Lower leg skin (tissue), 3 donors: ENCODE measurements around the gene GSTT2B.

ENCODE experiments used
- CTCF ChIP-seq, 3 donors: fragments of 450-650 bp; IDR thresholded peaks; one replicate each; pipeline ENCODE4 v1.5.1; 2016; ENCODE audit warnings: antibody characterized with exemption in 3 of 3, mild to moderate bottlenecking in 3 of 3, moderate library complexity in 2 of 3
- POLR2A ChIP-seq, 2 donors: fragments of 450-650 bp; IDR thresholded peaks; one replicate each; pipeline ENCODE4 v1.6.1; 2016 to 2017; ENCODE audit warnings: antibody characterized with exemption in 2 of 2, mild to moderate bottlenecking in 1 of 2, moderate library complexity in 1 of 2

DNA sequence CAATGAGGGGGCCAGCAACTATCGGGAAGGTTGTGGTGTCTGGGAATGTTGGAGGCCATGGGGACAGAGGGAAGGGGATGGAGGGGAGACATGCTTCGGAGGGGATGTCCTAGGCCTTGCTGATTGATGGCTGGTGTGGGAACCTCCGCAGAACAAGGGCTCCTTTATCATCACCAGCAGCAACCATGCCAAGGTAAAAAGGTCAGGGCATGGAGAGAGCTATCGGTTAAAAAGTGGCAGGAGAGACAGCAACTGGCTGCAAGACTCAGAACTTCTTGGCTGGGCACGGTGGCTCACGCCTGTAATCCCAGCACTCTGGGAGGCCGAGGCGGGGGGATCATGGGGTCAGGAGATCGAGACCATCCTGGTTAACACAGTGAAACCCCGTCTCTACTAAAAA is 41.3 kb upstream of the GSTT2B start:
- no peak for TF ChIP-seq CTCF (IDR thresholded peaks at IDR 0.05)
- no peak for TF ChIP-seq POLR2A (IDR thresholded peaks at IDR 0.05)
